HepG2 (cell line): ENCODE data around the gene EBP. TPM values are rescaled to one million over a fixed set of nuclear protein-coding genes. Genes with fewer than 3 reads are reported as not detected.

Experiments used
- polyA plus RNA-seq, 8 experiments: library from polyadenylated mRNA; depleted of rRNA in 3 of 8; stranded (reverse) in 7 of 8; unstranded in 1 of 8; fragments of >200 nt; fragmentation: Illumina TruSeq in 4 of 8; extraction: Trizol in 4 of 8; gene quantifications; 2 replicates each; pipeline versions ENCODE4 v1.2.1 to v1.2.3, GENCODE V29; 2011 to 2016; ENCODE audit warnings: low read depth in 4 of 8, missing spikeins in 1 of 8, mixed read lengths in 1 of 8; ENCODE audit not compliant: insufficient read depth in 1 of 8
- total RNA-seq, 5 experiments: library from RNA; depleted of rRNA; stranded (reverse); fragments of >200 nt; fragmentation: Illumina TruSeq; extraction: Trizol; gene quantifications; 2 replicates each; pipeline ENCODE4 v1.2.3, GENCODE V29; 2016; ENCODE audit warnings: low read depth in 1 of 5

Gene EBP
- total and polyA plus RNA-seq, 2 of the 13 experiments (the other 11 are each of a cell fraction or from before 2014, with no cell fraction given): 106 to 260 TPM

Other genes with a start within 250 kb of the EBP start
- not detected in 2 replicates for gene SSX3, start 165.1 kb upstream of the EBP start, total RNA-seq (2016; rRNA removed; fragmentation: Illumina TruSeq; extraction: Trizol)
- not detected in 2 replicates for gene SSX3, start 165.1 kb upstream of the EBP start, polyA plus RNA-seq (2011; rRNA removed)
- not detected in 2 replicates for gene SSX4, start 138.3 kb upstream of the EBP start, total RNA-seq (2016; rRNA removed; fragmentation: Illumina TruSeq; extraction: Trizol)
- gene SSX4, start 138.3 kb upstream of the EBP start, polyA plus RNA-seq (2011; rRNA removed): not detected in 2 replicates
- gene SSX4B, start 109.8 kb upstream of the EBP start, total RNA-seq (2016; rRNA removed; fragmentation: Illumina TruSeq; extraction: Trizol): not detected in 2 replicates
- gene SSX4B, start 109.8 kb upstream of the EBP start, polyA plus RNA-seq (2011; rRNA removed): not detected in 2 replicates
- gene SLC38A5, start 51.5 kb upstream of the EBP start, total RNA-seq (2016; rRNA removed; fragmentation: Illumina TruSeq; extraction: Trizol): 22.3 and 46.1 TPM in 2 replicates
- 73.4 and 90.9 TPM in 2 replicates for gene SLC38A5, start 51.5 kb upstream of the EBP start, polyA plus RNA-seq (2011; rRNA removed)
- 37.9 and 40.1 TPM in 2 replicates for gene FTSJ1, start 45.6 kb upstream of the EBP start, total RNA-seq (2016; rRNA removed; fragmentation: Illumina TruSeq; extraction: Trizol)
- gene FTSJ1, start 45.6 kb upstream of the EBP start, polyA plus RNA-seq (2011; rRNA removed): 29.2 and 30.3 TPM in 2 replicates
- gene PORCN, start 12.8 kb upstream of the EBP start, total RNA-seq (2016; rRNA removed; fragmentation: Illumina TruSeq; extraction: Trizol): 2.6 and 3.9 TPM in 2 replicates
- gene PORCN, start 12.8 kb upstream of the EBP start, polyA plus RNA-seq (2011; rRNA removed): 5.8 and 6.0 TPM in 2 replicates
- 3.2 and 3.5 TPM in 2 replicates for gene TBC1D25, start 17.9 kb downstream of the EBP start, total RNA-seq (2016; rRNA removed; fragmentation: Illumina TruSeq; extraction: Trizol)
- gene TBC1D25, start 17.9 kb downstream of the EBP start, polyA plus RNA-seq (2011; rRNA removed): 4.7 and 6.0 TPM in 2 replicates
- gene RBM3, start 52.7 kb downstream of the EBP start, total RNA-seq (2016; rRNA removed; fragmentation: Illumina TruSeq; extraction: Trizol): 182 and 239 TPM in 2 replicates
- 109 and 123 TPM in 2 replicates for gene RBM3, start 52.7 kb downstream of the EBP start, polyA plus RNA-seq (2011; rRNA removed)
- 19.3 and 28.7 TPM in 2 replicates for gene WDR13, start 75.7 kb downstream of the EBP start, total RNA-seq (2016; rRNA removed; fragmentation: Illumina TruSeq; extraction: Trizol)
- 37.1 and 52.7 TPM in 2 replicates for gene WDR13, start 75.7 kb downstream of the EBP start, polyA plus RNA-seq (2011; rRNA removed)
- gene WAS, start 162.0 kb downstream of the EBP start, total RNA-seq (2016; rRNA removed; fragmentation: Illumina TruSeq; extraction: Trizol): not detected in 2 replicates
- 0.11 and 0.18 TPM in 2 replicates for gene WAS, start 162.0 kb downstream of the EBP start, polyA plus RNA-seq (2011; rRNA removed)
- gene SUV39H1, start 174.9 kb downstream of the EBP start, total RNA-seq (2016; rRNA removed; fragmentation: Illumina TruSeq; extraction: Trizol): 9.9 and 10.1 TPM in 2 replicates
- 3.2 and 5.2 TPM in 2 replicates for gene SUV39H1, start 174.9 kb downstream of the EBP start, polyA plus RNA-seq (2011; rRNA removed)
- gene GLOD5, start 239.9 kb downstream of the EBP start, total RNA-seq (2016; rRNA removed; fragmentation: Illumina TruSeq; extraction: Trizol): 0.73 and 0.93 TPM in 2 replicates
- 1.3 and 1.5 TPM in 2 replicates for gene GLOD5, start 239.9 kb downstream of the EBP start, polyA plus RNA-seq (2011; rRNA removed)